Subcutaneous adipose tissue (tissue), 4 donors: ENCODE results near the gene SEC22A. TPM values are rescaled to one million over a fixed set of nuclear protein-coding genes. Genes with fewer than 3 reads are reported as not detected.

Experiments used
- total RNA-seq, 4 donors: library from RNA; depleted of rRNA; stranded (reverse); fragments of >200 nt; gene quantifications; one replicate each; pipeline ENCODE4 v1.1.0, GENCODE V29; 2016
- TF ChIP-seq, protein P1 (sequence below): fragments of 450-650 bp; IDR thresholded peaks from one replicate; pipeline ENCODE4 v1.5.1; 2016; ENCODE audit warnings: low read depth, mild to moderate bottlenecking, control low read depth, antibody characterized with exemption, moderate library complexity

SEC22A gene
- total RNA-seq, 4 donors from 2014 or later = 11.3 to 28.7 (median 22.0) TPM

- TF ChIP-seq, protein P1, sequence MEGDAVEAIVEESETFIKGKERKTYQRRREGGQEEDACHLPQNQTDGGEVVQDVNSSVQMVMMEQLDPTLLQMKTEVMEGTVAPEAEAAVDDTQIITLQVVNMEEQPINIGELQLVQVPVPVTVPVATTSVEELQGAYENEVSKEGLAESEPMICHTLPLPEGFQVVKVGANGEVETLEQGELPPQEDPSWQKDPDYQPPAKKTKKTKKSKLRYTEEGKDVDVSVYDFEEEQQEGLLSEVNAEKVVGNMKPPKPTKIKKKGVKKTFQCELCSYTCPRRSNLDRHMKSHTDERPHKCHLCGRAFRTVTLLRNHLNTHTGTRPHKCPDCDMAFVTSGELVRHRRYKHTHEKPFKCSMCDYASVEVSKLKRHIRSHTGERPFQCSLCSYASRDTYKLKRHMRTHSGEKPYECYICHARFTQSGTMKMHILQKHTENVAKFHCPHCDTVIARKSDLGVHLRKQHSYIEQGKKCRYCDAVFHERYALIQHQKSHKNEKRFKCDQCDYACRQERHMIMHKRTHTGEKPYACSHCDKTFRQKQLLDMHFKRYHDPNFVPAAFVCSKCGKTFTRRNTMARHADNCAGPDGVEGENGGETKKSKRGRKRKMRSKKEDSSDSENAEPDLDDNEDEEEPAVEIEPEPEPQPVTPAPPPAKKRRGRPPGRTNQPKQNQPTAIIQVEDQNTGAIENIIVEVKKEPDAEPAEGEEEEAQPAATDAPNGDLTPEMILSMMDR = no peak
These were observed 82.1 kb downstream of the SEC22A start for GRCh38 chr3:123283657-123284398.

GRCh38 chr3:123284399-123285010, 82.8 kb downstream of the SEC22A start:
- TF ChIP-seq, protein P1 = no peak

DNA sequence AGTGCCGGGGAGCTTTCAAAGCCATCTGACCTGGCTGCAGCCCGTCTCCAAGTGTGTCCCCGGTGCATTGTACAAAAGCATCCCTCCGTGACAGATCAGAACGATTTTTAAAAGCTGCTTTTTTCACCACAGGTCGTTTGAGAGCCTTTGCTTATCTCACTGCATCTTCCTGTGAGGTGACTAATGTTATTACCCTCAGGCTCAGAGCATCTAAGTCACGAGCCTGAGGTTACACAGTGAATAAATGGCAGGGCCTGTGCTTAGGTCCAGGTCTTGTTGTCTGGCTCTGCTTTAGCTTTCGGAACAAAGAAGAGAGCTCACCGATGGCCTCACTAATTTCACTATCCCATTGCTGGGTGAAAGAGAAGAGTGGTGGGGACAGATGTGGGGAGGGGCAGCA, 83.3 kb downstream of the SEC22A start:
- TF ChIP-seq, protein P1 = no peak

DNA sequence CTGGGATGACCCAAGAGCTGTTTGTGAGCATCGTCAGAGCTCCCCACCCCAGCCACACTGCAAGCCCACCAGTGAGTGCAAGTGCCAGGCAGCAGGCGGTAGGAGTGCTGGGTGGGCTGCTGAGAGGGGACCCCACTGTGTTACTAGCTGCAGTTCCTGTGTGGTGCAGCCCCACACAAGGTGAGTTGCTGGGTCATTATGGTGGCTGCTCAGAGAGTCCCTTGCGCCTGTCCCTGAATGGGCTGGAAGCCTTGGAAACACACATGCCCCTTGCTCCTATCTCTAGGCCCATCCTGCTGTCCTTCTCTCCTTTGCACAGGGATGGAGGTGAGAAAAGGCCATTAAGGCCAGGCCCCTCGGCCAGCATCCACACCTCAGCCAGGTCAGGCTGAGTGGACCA, 83.7 kb downstream of the SEC22A start:
- TF ChIP-seq, protein P1 = no peak

GRCh38 chr3:123285931-123286307, 84.2 kb downstream of the SEC22A start:
- TF ChIP-seq, protein P1 = no peak

DNA sequence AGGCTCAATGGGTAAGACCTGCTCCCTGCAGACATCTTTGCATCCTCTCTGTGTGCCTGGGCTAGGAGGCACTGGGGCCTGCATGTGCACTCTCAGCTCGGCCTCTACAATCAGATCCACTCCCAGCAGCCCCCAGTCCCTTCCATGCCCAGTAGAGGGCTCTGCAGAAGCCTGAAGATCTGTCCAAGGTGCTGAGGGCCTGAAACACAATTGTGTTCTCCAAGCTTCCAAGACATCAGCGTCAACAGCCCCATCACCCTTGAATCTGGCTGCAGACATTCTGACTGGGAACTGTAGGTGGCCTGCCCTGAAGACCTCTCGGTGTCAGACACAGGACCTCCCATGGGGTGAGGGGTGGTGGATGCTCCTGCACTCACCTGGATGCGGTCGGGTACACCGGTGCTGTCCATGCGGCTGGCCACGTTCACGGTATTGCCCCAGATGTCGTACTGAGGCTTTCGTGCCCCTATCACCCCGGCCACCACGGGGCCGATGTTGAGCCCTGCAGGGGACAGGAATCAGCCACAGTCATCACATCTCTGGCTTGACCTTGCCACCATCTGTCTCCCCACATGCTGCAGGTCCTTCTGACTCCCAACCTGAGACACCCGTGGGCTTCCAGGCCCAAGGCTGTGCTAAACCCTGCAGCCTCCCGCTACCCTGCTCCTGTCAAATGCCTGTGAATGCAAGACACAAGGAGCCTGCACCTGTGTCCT, 84.7 kb downstream of the SEC22A start:
- TF ChIP-seq, protein P1 = no peak
